C4-2B (cell line): ENCODE measurements around the gene IGFBP7.

Source experiments
- CTCF ChIP-seq: fragments of 450-650 bp; conservative IDR thresholded peaks from 2 replicates; pipeline ENCODE4 v1.5.1; 2017; ENCODE audit warnings: mild to moderate bottlenecking
- ZFX ChIP-seq: fragments of 450-650 bp; IDR thresholded peaks from 2 replicates; pipeline ENCODE4 v1.6.1; 2017

GRCh38 chr4:57116245-57116644 is 6.1 kb upstream of the IGFBP7 start:
- TF ChIP-seq CTCF, result no peak
- no peak for TF ChIP-seq ZFX
